ENCODE data around the gene SERPINB8.

The SERPINB8 gene

GRCh38 chr18:63956755-63957154, 13.1 kb upstream of the SERPINB8 start:
- no peak for TF ChIP-seq GABPA (IDR thresholded peaks at IDR 0.05; ENCODE audit: low read depth)
- no peak for TF ChIP-seq POLR2AphosphoS5 (IDR thresholded peaks at IDR 0.05; ENCODE audit: low read depth)
- TF ChIP-seq SPI1 (IDR thresholded peaks at IDR 0.05; ENCODE audit: borderline replicate concordance, low read depth), result no peak
- TF ChIP-seq REST (IDR thresholded peaks at IDR 0.05; ENCODE audit: insufficient replicate concordance, low read depth), result no peak
- no peak for TF ChIP-seq CTCF (IDR thresholded peaks at IDR 0.05; ENCODE audit: insufficient read depth, low read length)
- Histone ChIP-seq H3K27me3 (ENCODE audit: insufficient read depth, poor library complexity, severe bottlenecking) (no peaks in the 10 kb centered on the region), H3K4me3 (replicated peaks; ENCODE audit: insufficient read depth, low read length) (no peak overlapping the region), H3K27ac (replicated peaks) (no peak overlapping the region)
- no peak for DNase-seq (ENCODE audit: low read depth in 1 of 2, low spot score in 1 of 2)

GRCh38 chr18:63960891-63961290, 9.0 kb upstream of the SERPINB8 start:
- H3K27ac ChIP-seq (replicated peaks), result no peak overlapping the region
- TF ChIP-seq REST (IDR thresholded peaks at IDR 0.05; ENCODE audit: insufficient replicate concordance, low read depth) (no peak), POLR2AphosphoS5 (IDR thresholded peaks at IDR 0.05; ENCODE audit: low read depth) (no peak), SPI1 (IDR thresholded peaks at IDR 0.05; ENCODE audit: borderline replicate concordance, low read depth) (no peak), GABPA (IDR thresholded peaks at IDR 0.05; ENCODE audit: low read depth) (no peak), CTCF (IDR thresholded peaks at IDR 0.05; ENCODE audit: insufficient read depth, low read length) (no peak)
- H3K27me3 ChIP-seq (ENCODE audit: insufficient read depth, poor library complexity, severe bottlenecking), result no peaks in the 10 kb centered on the region
- DNase-seq (ENCODE audit: low read depth in 1 of 2, low spot score in 1 of 2), result no peak
- no peak overlapping the region for H3K4me3 ChIP-seq (replicated peaks; ENCODE audit: insufficient read depth, low read length)

GRCh38 chr18:63961435-63961980, 8.4 kb upstream of the SERPINB8 start:
- TF ChIP-seq SPI1 (IDR thresholded peaks at IDR 0.05; ENCODE audit: borderline replicate concordance, low read depth), result peak; percentile 79
- TF ChIP-seq CTCF (IDR thresholded peaks at IDR 0.05; ENCODE audit: insufficient read depth, low read length), result no peak
- peak; percentile 60 to 72 for DNase-seq (ENCODE audit: low read depth in 1 of 2, low spot score in 1 of 2)
- H3K27me3 ChIP-seq (ENCODE audit: insufficient read depth, poor library complexity, severe bottlenecking), result no peaks in the 10 kb centered on the region
- no peak overlapping the region for H3K27ac ChIP-seq (replicated peaks)
- H3K4me3 ChIP-seq (replicated peaks; ENCODE audit: insufficient read depth, low read length), result no peak overlapping the region

GRCh38 chr18:63962137-63962536, 7.7 kb upstream of the SERPINB8 start:
- TF ChIP-seq CTCF (IDR thresholded peaks at IDR 0.05; ENCODE audit: insufficient read depth, low read length) (no peak), SPI1 (IDR thresholded peaks at IDR 0.05; ENCODE audit: borderline replicate concordance, low read depth) (no peak)
- DNase-seq (ENCODE audit: low read depth in 1 of 2, low spot score in 1 of 2), result peak in 1 of 2 experiments; percentile 76

More at GRCh38 chr18:63962137-63962536, 7.7 kb upstream of the SERPINB8 start:
- Histone ChIP-seq H3K27ac (replicated peaks) (no peak overlapping the region), H3K4me3 (replicated peaks; ENCODE audit: insufficient read depth, low read length) (no peak overlapping the region), H3K27me3 (ENCODE audit: insufficient read depth, poor library complexity, severe bottlenecking) (no peaks in the 10 kb centered on the region)

Measured in HL-60 (cell line).